HG03139 (cell line): ENCODE data around the gene HPS4.
"Not testable (repeated sequence)": the region's sequence is repeated elsewhere in the genome, so short reads cannot be mapped to it uniquely, and the experiment has no call there.

Experiments
- ATAC-seq: cut with Tn5 transposase; IDR thresholded peaks from one replicate; pipeline ENCODE4 v1.9.1; 2021; ENCODE audit not compliant: unreplicated experiment

HPS4 gene

DNA sequence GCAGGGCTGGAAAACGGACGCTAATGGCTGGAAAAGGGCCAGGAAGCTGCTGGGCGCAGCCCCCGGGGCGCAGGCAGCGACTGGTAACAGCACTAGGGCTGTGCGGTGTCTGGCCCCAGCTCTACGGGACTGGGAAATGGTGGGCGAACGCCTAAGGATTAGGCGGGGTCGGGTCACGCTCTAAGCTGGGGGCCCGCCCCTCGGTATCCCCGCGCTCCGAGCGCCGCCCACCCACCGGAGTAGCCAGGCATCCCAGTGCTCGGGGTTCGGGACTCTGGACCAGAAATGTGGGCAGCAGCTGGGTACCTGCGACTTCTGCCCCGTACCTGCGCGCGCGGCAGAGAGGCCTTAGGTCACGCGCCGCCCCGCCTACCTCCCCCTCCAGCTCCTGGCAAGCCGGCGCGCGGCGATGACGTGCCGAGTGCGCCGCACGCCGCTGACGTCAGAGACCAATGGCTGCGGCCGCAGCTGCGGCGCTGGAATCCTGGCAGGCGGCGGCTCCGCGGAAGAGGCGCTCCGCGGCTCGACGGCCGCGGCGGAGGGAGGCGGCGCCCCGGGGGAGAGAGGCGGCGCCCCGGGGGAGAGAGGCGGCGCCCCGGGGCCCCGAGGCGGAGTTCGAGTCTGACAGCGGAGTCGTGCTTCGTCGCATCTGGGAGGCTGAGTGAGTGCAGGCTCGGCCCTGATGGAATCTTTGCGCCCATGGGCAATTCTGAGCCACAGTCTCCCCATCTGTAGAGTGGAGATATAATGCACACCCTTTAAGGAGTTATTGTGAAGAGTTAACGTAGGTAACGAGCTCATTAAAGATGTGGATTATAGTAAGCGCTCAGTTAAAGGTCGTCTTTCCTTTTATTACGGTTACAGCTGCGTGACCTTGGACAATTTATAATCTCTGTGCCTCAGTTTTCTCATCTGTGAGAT lies at the start of gene HPS4, which contains the start of gene SRRD:
TSS of gene HPS4 (minus strand) at position 345 of the 921 bp plus-strand sequence. CDS start 2,021 bp downstream, outside the sequence.
TSS of gene SRRD (plus strand) at position 439 of the 921 bp plus-strand sequence. CDS start at position 453, 14 bp downstream.
- ATAC-seq, result peak; percentile 64

DNA sequence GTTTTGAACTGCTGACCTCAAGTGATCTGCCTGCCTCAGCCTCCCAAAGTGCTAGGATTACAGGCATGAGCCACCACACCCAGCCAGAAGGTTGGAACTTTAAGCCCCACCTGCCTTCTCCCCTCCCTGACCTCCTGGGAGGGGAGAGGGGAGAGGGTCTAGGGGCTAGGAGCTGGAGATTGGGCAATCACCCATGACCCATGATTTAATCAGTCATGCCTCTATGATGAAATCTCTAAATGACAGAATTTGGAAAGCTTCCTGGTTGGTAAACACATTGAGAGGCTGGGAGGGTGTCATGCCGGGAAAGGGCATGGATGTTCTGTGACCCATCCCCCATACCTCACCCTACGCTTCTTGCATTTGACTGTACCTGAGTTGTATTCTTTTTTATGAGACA lies 45.8 kb upstream of the HPS4 start:
- ATAC-seq, result no peak

- not testable (repeated sequence) for ATAC-seq
Measured at GRCh38 chr22:26528518-26528917, 44.9 kb upstream of the HPS4 start.

DNA sequence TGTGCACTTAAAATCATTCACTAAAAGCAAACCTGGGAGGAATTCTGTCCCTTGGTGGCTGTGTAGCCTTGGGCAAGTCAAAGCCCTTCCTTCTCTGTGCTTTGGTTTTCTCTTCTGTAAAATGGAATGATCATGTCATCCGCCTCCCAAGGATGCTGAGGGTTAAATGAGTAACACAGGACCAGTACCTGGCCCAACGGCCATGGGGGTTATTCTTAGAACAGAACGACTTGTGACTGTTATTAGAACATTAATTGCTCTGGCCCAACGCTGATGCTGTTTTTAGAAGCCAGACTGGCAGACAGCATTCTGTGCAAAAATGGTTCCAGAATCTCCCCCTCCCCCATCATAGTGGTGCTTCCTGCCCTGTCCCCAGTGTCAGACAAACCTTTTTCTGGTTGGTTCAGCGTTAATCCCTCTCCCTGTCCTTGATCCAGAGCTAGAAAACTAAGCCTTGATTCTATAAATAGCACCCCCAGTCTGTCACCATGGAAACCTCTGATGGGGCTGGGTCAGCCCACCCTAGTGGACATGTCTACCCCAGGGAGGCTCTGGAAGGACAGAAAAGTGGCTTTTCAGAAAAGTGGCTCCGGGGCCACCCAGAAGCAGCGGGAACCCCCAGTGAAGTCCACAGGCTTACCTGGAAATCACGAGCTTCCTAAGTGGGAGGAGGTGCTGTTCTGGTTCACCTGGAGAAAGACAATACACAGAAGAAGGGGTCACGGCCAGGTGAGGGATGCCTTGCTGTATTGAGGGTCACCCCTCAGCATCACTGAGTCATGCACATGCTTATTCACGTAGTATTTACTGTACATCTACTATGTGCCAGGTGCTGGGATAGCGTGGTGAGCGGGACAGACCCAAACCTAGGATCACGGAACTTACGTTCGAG lies 44.2 kb upstream of the HPS4 start:
- ATAC-seq, result no peak

DNA sequence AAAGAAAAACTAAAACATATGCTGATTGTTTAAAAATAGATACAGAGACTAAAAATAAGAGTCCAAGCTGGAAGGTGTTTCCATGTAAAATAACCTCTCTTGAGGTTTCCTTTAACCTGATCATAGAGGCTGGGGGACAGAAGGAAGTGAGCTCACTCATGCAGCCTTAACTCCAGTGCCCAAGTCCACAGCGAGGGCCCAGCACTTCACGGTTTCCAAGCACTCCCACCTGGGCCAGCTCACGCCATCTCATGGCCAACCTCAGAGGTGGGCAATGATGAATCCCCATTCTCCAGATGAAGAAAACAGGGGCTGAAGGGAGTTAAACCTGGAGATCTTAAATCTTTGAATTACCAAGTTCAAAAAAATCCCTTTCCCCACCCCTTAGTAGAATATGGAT lies 43.6 kb upstream of the HPS4 start:
- no peak for ATAC-seq

- ATAC-seq, result no peak
Measured at GRCh38 chr22:26525946-26526564, 42.5 kb upstream of the HPS4 start.

DNA sequence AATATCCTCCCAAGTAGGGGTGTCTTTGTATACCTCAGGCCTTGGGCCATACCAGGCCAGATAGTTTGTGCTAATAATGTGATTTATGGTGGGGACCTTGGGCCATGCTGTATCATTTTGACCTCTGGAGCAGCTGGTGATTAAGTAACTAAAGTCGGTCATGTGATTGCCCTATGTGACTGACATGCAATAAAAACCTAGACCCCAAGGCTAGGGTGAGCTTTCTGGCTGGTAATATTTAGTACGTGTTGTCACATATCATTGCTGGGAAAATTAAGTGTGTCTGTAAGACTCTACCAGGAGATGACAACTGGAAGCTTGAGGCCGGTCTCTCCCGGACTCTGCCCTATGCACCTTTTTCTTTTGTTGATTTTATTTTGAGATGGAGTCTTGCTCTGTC lies 41.3 kb upstream of the HPS4 start:
- ATAC-seq, result no peak

DNA sequence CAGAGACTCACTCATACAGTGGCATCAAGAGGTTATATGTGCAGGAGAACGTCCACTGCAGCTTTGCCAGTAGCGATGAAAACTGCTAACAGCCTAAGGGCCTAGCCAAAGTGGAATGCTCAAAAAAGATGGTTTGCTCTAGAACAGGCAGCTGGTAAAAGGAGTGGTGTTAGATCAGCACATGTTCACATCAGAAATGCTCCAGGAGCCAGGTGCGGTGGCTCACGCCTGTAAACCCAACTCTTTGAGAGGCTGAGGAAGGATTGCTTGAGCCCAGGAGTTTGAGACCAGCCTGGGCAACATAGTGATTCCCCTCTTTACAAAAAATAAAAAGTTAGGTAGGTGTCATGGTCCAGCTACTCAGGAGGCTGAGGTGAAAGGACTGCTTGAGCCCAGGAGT lies 39.0 kb upstream of the HPS4 start:
- ATAC-seq, result no peak

DNA sequence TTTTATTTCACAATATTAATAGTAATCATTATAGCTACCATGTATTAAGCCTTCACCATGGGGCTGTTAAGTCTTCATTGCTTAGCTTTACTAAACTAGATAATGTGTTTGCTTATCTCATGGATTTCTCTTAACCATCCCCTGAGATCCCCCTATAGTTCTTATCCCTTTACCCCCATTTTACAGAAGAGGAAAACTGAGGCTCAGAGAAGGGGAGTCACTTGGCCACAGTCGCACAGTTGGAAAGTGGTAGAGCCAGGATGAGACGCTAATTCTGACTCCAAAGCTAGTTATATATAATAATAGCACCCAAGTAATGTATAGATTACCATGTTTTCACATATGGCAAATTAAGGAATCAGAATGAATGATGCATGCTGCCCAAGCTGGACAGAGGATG lies 38.4 kb upstream of the HPS4 start:
- no peak for ATAC-seq

DNA sequence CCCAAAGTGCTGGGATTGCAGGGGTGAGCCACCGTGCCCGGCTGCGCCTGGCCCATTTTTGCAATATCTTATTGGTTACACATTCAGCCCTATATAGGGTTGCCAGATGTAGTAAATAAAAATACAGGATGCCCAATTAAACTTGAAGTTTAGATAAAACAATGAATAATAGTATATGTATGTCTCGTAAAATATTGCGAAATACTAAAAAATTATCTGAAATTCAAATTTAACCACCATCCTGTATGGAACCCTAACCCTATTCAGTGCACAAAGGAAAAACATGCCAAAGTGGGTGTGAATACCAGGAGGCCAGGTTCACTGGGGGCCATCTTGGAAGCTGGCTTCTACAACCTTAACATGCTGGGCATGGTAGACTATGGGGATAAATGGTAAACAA lies 33.8 kb upstream of the HPS4 start:
- ATAC-seq, result no peak

DNA sequence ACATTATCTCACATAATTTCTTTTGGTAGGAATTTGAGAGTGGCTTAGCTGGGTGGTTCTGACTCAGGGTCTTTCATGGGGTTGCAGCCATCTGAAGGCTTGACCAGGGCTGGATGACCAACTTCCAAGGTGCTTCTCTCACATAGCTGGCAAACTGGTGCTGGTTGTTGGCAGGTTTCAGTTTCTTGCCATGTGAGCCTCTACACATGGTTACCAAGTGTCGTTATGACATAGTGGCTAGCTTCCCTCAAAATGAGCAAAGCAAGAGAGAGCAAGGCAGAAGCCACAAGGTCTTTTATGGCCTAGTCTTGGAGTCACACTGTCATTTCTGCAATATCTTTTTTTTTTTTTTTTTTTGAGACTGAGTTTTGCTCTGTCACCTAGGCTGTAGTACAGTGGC lies 32.9 kb upstream of the HPS4 start:
- ATAC-seq, result no peak

DNA sequence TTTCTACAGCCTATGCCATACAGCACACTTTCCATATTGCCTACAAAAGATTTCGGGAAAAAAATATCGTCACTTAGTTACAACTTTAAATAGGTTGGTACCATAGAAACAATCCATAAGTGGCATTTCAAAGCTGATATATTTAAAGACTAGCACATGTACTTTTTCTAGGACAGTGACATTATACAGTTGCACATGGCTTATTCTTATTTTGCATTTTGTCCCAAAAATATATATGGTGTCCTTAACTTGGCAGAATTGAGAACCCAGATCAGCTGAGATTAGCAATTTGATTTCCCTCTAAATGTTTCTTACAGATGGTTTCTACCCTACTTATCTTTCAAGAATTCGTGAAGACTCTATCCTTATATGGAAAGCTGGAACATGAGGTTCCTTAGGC lies 32.3 kb upstream of the HPS4 start:
- no peak for ATAC-seq

- ATAC-seq, result no peak
Measured at GRCh38 chr22:26514419-26515161, 31.0 kb upstream of the HPS4 start.

DNA sequence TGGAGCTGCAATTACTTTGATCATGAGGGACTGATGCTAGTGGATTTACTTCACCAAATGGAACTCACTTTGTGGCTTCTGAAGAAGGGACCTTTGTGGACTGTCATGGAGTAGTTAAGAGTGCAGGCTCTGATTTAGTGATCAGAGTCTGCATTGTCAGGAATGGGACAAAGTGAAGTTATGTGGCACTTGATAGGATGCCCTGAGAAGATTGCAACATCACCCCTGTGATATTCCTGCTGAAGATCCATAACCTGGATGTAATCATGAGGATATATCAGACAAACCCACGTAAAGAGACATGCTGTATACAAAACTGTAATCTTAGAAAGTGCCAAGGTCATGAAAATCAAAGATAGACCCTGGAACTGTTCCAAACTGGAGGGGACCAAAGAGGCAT lies 30.3 kb upstream of the HPS4 start:
- ATAC-seq, result no peak

DNA sequence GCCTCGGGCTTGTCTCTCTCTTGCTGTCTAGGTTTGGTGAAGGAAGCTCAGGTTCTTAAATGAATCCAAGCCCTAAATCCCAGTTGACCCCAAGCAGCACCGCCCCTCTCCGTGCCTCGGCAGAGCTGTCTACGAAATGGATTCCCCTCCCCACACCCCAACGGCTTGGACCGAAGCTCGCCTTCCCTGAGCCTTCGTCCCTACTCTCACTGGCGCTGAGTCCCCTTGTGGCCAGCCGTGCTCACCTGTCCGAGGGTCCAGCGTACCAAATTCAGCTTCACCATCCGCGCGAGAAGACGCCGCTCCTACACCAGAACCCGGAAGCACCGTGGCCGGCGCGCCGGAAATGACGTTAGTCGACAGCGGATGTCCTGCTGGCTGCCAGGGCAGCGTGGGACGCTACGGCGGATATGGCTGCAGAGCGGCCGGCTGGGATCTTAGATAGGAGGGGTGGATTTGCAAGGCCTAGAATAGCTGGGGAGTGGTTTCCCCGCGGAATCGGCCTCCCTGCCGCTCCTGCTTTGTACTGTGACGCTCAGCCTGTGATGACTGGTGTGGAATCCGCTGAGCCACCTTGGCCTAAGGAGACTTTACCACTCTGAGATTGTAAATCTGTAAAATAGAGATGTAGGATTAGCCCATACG lies 28.7 kb upstream of the HPS4 start, which contains the start of gene TFIP11:
TSS of gene TFIP11 (minus strand) at position 325 of the 645 bp plus-strand sequence. CDS start 2,201 bp downstream, outside the sequence.
- ATAC-seq, result peak; percentile 91

GRCh38 chr22:26508148-26508547 lies 24.6 kb upstream of the HPS4 start:
- no peak for ATAC-seq

GRCh38 chr22:26503758-26504157 lies 20.2 kb upstream of the HPS4 start:
- no peak for ATAC-seq

GRCh38 chr22:26502688-26503561 lies 19.3 kb upstream of the HPS4 start:
- no peak for ATAC-seq

GRCh38 chr22:26501996-26502395 lies 18.4 kb upstream of the HPS4 start:
- no peak for ATAC-seq
